Left lung (tissue), 10 donors: ENCODE results near the gene DPPA2. TPM values are rescaled to one million over a fixed set of nuclear protein-coding genes. Genes with fewer than 3 reads are reported as not detected.

ENCODE experiments used
- ATAC-seq: fragments of 200-7000 bp; cut with Tn5 transposase; one replicate; pipeline ENCODE4 v1.9.1; 2020; ENCODE audit warnings: moderate library complexity
- DNase-seq, 4 donors: peaks; one replicate each; pipeline ENCODE4 v3.0.0-alpha.2; 2013 to 2020
- H3K27ac ChIP-seq, 2 donors: fragments of 200-600 bp; sonication (generic) in 1 of 2; one replicate each; pipeline versions ENCODE4 v1.5.0 to v1.8.0; 2020 to 2021
- H3K27me3 ChIP-seq, 2 donors: fragments of 200-600 bp; sonication (generic) in 1 of 2; one replicate each; pipeline versions ENCODE4 v1.5.0 to v1.8.0; 2020 to 2021
- H3K36me3 ChIP-seq, 2 donors: fragments of 200-600 bp; sonication (generic) in 1 of 2; one replicate each; pipeline versions ENCODE4 v1.5.0 to v1.8.0; 2020 to 2021
- H3K4me1 ChIP-seq, 2 donors: fragments of 200-600 bp; one replicate each; pipeline ENCODE4 v1.8.0; 2021
- H3K4me3 ChIP-seq, 2 donors: fragments of 200-600 bp; sonication (generic) in 1 of 2; one replicate each; pipeline versions ENCODE4 v1.5.0 to v1.8.0; 2020 to 2021; ENCODE audit warnings: mild to moderate bottlenecking in 1 of 2
- H3K9me3 ChIP-seq, 2 donors: fragments of 200-600 bp; sonication (generic) in 1 of 2; one replicate each; pipeline versions ENCODE4 v1.5.0 to v1.8.0; 2020 to 2021
- intact Hi-C, 2 donors: fragments of 100-400 bp; cut with DNase I; formaldehyde crosslinking; loops; one replicate each; pipeline versions ENCODE4 v1.11.2 to v1.14.2; 2022
- polyA plus RNA-seq, 6 donors: library from polyadenylated mRNA; unstranded; fragments of 120-200 nt; gene quantifications; one replicate each; pipeline ENCODE4 v1.2.1, GENCODE V29; 2013; ENCODE audit not compliant: insufficient read length in 6 of 6
- total RNA-seq, 2 donors: library from RNA; stranded (reverse); fragmentation: NEBNext Ultra II Directional; extraction: Animal tissue kit (Norgen Biotek cat#: 25700); gene quantifications; one replicate each; pipeline ENCODE4 v1.2.1, GENCODE V29; 2021
- TF ChIP-seq, protein P1 (sequence below), 2 donors: fragments of 200-600 bp; sonication (generic) in 1 of 2; IDR thresholded peaks; one replicate each; pipeline versions ENCODE4 v1.5.0 to v1.8.0; 2021; ENCODE audit warnings: antibody characterized with exemption in 2 of 2
- donor health status: DM: no; HTN: yes; CAD: no.
- donor health status: DM: no; HTN: no; CAD: no.

DPPA2 gene
- total and polyA plus RNA-seq, 8 donors, result 0.15 TPM; not detected in 7

DNA sequence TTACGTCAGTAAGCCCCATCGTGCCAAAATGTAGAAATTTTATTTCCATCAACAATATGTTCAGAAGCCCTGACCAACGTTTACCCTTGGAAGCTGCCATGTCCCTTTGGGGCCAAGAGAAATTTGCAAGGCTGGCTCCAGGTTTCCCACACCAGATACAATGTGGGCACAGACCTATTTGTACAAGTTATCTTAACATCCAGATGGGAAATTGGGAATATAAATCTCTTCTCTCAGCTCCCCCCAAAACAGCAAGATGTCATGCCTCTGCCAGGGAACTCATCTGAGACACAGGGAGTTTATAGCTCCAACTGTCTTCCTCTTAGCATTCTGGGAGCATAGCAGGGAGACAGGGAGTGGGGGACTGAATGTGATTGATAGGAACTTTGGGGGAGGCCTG is 9.3 kb upstream of the DPPA2 start:
- H3K27ac ChIP-seq, result no peak overlapping the region
- peaks cover 0 to 4% of the 10 kb centered on the region in 2 donors for H3K27me3 ChIP-seq
- no peaks in the 10 kb centered on the region for H3K9me3 ChIP-seq
- TF ChIP-seq, protein P1, sequence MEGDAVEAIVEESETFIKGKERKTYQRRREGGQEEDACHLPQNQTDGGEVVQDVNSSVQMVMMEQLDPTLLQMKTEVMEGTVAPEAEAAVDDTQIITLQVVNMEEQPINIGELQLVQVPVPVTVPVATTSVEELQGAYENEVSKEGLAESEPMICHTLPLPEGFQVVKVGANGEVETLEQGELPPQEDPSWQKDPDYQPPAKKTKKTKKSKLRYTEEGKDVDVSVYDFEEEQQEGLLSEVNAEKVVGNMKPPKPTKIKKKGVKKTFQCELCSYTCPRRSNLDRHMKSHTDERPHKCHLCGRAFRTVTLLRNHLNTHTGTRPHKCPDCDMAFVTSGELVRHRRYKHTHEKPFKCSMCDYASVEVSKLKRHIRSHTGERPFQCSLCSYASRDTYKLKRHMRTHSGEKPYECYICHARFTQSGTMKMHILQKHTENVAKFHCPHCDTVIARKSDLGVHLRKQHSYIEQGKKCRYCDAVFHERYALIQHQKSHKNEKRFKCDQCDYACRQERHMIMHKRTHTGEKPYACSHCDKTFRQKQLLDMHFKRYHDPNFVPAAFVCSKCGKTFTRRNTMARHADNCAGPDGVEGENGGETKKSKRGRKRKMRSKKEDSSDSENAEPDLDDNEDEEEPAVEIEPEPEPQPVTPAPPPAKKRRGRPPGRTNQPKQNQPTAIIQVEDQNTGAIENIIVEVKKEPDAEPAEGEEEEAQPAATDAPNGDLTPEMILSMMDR (IDR thresholded peaks at IDR 0.05), result no peak
- DNase-seq, result no peak
- H3K36me3 ChIP-seq, result no peaks in the 10 kb centered on the region
- no peak for ATAC-seq
- no peak overlapping the region for H3K4me3 ChIP-seq
- H3K4me1 ChIP-seq, result no peaks in the 10 kb centered on the region
- intact Hi-C loops, result no loop called here

DNA sequence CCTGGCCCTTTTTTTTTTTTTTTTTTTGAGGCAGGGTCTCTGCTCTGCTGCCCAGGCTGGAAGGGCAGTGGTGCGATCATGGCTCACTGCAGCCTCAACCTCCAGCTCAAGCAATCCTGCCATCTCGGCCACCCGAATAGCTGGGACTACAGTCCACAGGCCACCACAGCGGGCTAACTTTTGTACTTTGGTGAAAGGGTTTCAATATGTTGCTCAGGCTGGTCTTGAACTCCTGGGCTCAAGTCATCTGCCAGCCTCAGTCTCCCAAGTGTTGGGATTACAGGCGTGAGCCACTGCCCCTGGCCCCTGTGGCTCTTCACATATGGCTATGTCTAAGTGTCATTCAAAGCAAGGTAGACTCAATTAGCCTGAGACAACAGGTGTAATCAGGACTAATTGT is 8.8 kb upstream of the DPPA2 start:
- no peak overlapping the region for H3K4me3 ChIP-seq
- no peak for ATAC-seq

DNA sequence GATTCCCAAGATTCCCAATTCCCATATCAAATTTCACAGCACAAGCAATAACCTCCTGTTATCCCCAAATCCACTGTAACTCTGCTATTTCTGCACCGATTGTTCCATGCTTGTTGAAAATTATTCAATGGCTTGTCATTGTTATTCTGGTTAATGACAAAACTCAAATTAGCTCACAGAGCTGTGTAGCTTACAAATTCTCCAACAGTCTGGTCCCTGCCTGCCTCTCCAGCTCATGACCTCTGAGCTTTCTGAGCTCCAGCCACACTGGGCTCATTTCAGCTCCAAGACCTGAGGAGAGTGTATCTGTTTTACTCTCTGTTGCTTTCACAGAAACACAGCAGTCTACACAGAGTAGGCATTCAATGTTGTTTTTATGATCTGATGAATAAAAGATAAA is 3.3 kb downstream of the DPPA2 start:
- intact Hi-C loops, result no loop called here
- Histone ChIP-seq H3K27ac (no peak overlapping the region), H3K4me1 (no peaks in the 10 kb centered on the region), H3K27me3 (no peaks in the 10 kb centered on the region), H3K4me3 (no peak overlapping the region), H3K36me3 (no peaks in the 10 kb centered on the region), H3K9me3 (no peaks in the 10 kb centered on the region)
- TF ChIP-seq, protein P1 (IDR thresholded peaks at IDR 0.05), result no peak
- no peak for ATAC-seq
- no peak for DNase-seq

More for the DNA sequence above, 8.8 kb upstream of the DPPA2 start:
- TF ChIP-seq, protein P1 (IDR thresholded peaks at IDR 0.05), result no peak
- H3K36me3 ChIP-seq, result no peaks in the 10 kb centered on the region
- H3K27ac ChIP-seq, result no peak overlapping the region
- intact Hi-C loops, result no loop called here
- peaks cover 0 to 4% of the 10 kb centered on the region in 2 donors for H3K27me3 ChIP-seq
- DNase-seq, result no peak
- H3K9me3 ChIP-seq, result no peaks in the 10 kb centered on the region
- no peaks in the 10 kb centered on the region for H3K4me1 ChIP-seq

DNA sequence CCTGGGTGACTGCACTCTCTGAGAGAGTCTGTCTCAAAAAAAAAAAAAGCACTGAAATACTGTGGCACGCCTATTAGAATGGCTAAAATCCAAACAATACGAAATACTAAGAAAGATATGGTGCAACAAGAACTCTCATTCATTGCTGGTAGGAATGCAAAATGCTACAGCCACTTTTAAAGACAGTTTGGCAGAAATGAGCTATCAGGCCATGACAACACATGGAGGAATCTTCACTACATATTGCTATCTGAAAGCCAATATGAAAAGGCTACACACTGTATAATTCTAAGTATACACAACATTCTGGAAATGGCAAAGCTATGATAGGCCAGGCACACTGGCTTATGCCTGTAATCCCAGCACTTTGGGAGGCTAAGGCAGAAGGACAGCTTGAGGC is 18.8 kb downstream of the DPPA2 start:
- Histone ChIP-seq H3K9me3 (no peaks in the 10 kb centered on the region), H3K36me3 (no peaks in the 10 kb centered on the region), H3K27me3 (no peaks in the 10 kb centered on the region), H3K4me1 (no peaks in the 10 kb centered on the region), H3K4me3 (no peak overlapping the region), H3K27ac (no peak overlapping the region)
- TF ChIP-seq, protein P1 (IDR thresholded peaks at IDR 0.05), result no peak
- ATAC-seq, result no peak
- DNase-seq, result no peak
- intact Hi-C loops, result no loop called here

DNA sequence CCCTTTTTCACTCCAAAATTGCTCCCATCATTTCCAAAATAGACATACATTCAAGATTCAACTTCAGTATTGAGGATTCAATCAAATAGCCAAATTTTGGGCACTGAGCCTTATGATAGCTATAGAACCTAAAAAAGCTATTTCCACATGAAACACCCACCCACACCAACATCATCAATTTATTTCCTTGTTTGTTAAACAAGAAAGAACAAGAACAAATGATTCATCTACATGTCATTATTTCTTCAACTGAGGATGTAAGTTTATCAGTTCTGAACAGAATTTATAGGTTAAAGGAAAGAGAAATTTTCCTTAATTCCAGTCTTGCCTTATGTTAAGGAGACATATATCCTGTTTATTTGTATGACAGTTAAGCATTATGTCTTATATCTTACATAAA is 32.2 kb downstream of the DPPA2 start:
- no peaks in the 10 kb centered on the region for H3K4me1 ChIP-seq
- ATAC-seq, result no peak
- no peak overlapping the region for H3K4me3 ChIP-seq

More for the DNA sequence above, 32.2 kb downstream of the DPPA2 start:
- intact Hi-C loops, result no loop called here
- Histone ChIP-seq H3K27ac (no peak overlapping the region), H3K27me3 (no peaks in the 10 kb centered on the region), H3K36me3 (no peaks in the 10 kb centered on the region), H3K9me3 (no peaks in the 10 kb centered on the region)
- TF ChIP-seq, protein P1 (IDR thresholded peaks at IDR 0.05), result no peak
- DNase-seq, result no peak
